Activated T-cell treated with anti-CD3 and anti-CD28 coated beads, Interleukin-2, amount 50 U/mL, for 4 hours (primary cell): Measurements from ENCODE around the gene STX3. TPM values are rescaled to one million over a fixed set of nuclear protein-coding genes. Genes with fewer than 3 reads are reported as not detected.

Source experiments
- ATAC-seq, 2 donors: fragments of 200-7000 bp; cut with Tn5 transposase; one replicate each; pipeline ENCODE4 v1.10.0; 2021
- DNase-seq: peaks from one replicate; pipeline ENCODE4 v3.0.0-alpha.2; 2020
- H3K27me3 Mint-ChIP-seq: one replicate; pipeline ENCODE4 v1.8.0; 2021; ENCODE audit warnings: low read depth, mixed read lengths
- H3K36me3 Mint-ChIP-seq: one replicate; pipeline ENCODE4 v1.8.0; 2022; ENCODE audit warnings: mixed read lengths; ENCODE audit not compliant: insufficient read depth
- H3K4me1 Mint-ChIP-seq: one replicate; pipeline ENCODE4 v1.8.0; 2021; ENCODE audit warnings: low read depth, mixed read lengths
- H3K4me3 Mint-ChIP-seq: one replicate; pipeline ENCODE4 v1.8.0; 2021; ENCODE audit warnings: mild to moderate bottlenecking, moderate library complexity, mixed read lengths
- H3K9me3 Mint-ChIP-seq: one replicate; pipeline ENCODE4 v1.8.0; 2021; ENCODE audit warnings: mixed read lengths
- total RNA-seq, 3 donors: library from RNA; stranded (reverse); gene quantifications; one replicate each; pipeline ENCODE4 v1.2.1, GENCODE V29; 2021

STX3 gene
- total RNA-seq, 3 donors from 2014 or later = 5.6 to 6.3 (median 5.6) TPM

- Mint-ChIP-seq H3K27me3 (peaks cover 21% of the 10 kb centered on the region), H3K36me3 (no peaks in the 10 kb centered on the region), H3K9me3 (no peaks in the 10 kb centered on the region), H3K4me1 (no peaks in the 10 kb centered on the region), H3K4me3 (no peak overlapping the region)
- no peak for ATAC-seq
- no peak for DNase-seq
Observed at GRCh38 chr11:59746111-59746510, 9.1 kb upstream of the STX3 start.

GRCh38 chr11:59753650-59754493 lies 1.3 kb upstream of the STX3 start:
- H3K4me1 Mint-ChIP-seq = peaks cover 23% of the 10 kb centered on the region
- H3K27me3 Mint-ChIP-seq = peaks cover 8% of the 10 kb centered on the region
- H3K36me3 Mint-ChIP-seq = no peaks in the 10 kb centered on the region
- ATAC-seq (peak; percentile 67 to 69), DNase-seq (peak; percentile 80)
- peak overlapping the region; percentile 90 for H3K4me3 Mint-ChIP-seq
- H3K9me3 Mint-ChIP-seq = no peaks in the 10 kb centered on the region

- peaks cover 2% of the 10 kb centered on the region for H3K27me3 Mint-ChIP-seq
Observed at GRCh38 chr11:59754494-59754858, 700 bp upstream of the STX3 start.

GRCh38 chr11:59755701-59756557 lies 753 bp downstream of the STX3 start:
- Mint-ChIP-seq H3K9me3 (no peaks in the 10 kb centered on the region), H3K27me3 (no peaks in the 10 kb centered on the region), H3K4me3 (peak overlapping the region; percentile 83), H3K4me1 (peaks cover 23% of the 10 kb centered on the region), H3K36me3 (no peaks in the 10 kb centered on the region)
- DNase-seq (peak; percentile 44), ATAC-seq (peak; percentile 41 to 46)

More at GRCh38 chr11:59754494-59754858, 700 bp upstream of the STX3 start:
- Mint-ChIP-seq H3K9me3 (no peaks in the 10 kb centered on the region), H3K4me3 (peak overlapping the region; percentile 90), H3K36me3 (no peaks in the 10 kb centered on the region), H3K4me1 (peaks cover 23% of the 10 kb centered on the region)
- DNase-seq = no peak
- ATAC-seq = peak; percentile 25 to 33

GRCh38 chr11:59756558-59756840 lies 1.3 kb downstream of the STX3 start:
- Mint-ChIP-seq H3K27me3 (no peaks in the 10 kb centered on the region), H3K9me3 (no peaks in the 10 kb centered on the region), H3K36me3 (no peaks in the 10 kb centered on the region), H3K4me3 (peak overlapping the region; percentile 83), H3K4me1 (peaks cover 23% of the 10 kb centered on the region)
- DNase-seq = no peak
- no peak for ATAC-seq

- H3K36me3 Mint-ChIP-seq = no peaks in the 10 kb centered on the region
- peaks cover 23% of the 10 kb centered on the region for H3K4me1 Mint-ChIP-seq
- ATAC-seq = no peak
Observed at GRCh38 chr11:59756845-59757244, 1.7 kb downstream of the STX3 start.

GRCh38 chr11:59758401-59759037 lies 3.3 kb downstream of the STX3 start:
- H3K27me3 Mint-ChIP-seq = no peaks in the 10 kb centered on the region
- no peaks in the 10 kb centered on the region for H3K36me3 Mint-ChIP-seq
- H3K4me3 Mint-ChIP-seq = no peak overlapping the region
- DNase-seq = no peak
- H3K9me3 Mint-ChIP-seq = no peaks in the 10 kb centered on the region
- ATAC-seq = no peak
- H3K4me1 Mint-ChIP-seq = peaks cover 23% of the 10 kb centered on the region

More at GRCh38 chr11:59756845-59757244, 1.7 kb downstream of the STX3 start:
- Mint-ChIP-seq H3K27me3 (no peaks in the 10 kb centered on the region), H3K9me3 (no peaks in the 10 kb centered on the region), H3K4me3 (peak overlapping the region; percentile 83)
- DNase-seq = no peak

GRCh38 chr11:59759900-59760299 lies 4.7 kb downstream of the STX3 start:
- Mint-ChIP-seq H3K36me3 (no peaks in the 10 kb centered on the region), H3K4me3 (no peak overlapping the region), H3K4me1 (peaks cover 18% of the 10 kb centered on the region), H3K27me3 (no peaks in the 10 kb centered on the region), H3K9me3 (no peaks in the 10 kb centered on the region)
- no peak for ATAC-seq
- no peak for DNase-seq

- Mint-ChIP-seq H3K27me3 (no peaks in the 10 kb centered on the region), H3K36me3 (no peaks in the 10 kb centered on the region), H3K4me1 (peaks cover 23% of the 10 kb centered on the region), H3K9me3 (no peaks in the 10 kb centered on the region), H3K4me3 (no peak overlapping the region)
- no peak for ATAC-seq
- DNase-seq = no peak
Observed at GRCh38 chr11:59760771-59761170, 5.6 kb downstream of the STX3 start.

- H3K9me3 Mint-ChIP-seq = no peaks in the 10 kb centered on the region
- DNase-seq = no peak
- no peak overlapping the region for H3K4me3 Mint-ChIP-seq
Observed at GRCh38 chr11:59761993-59762392, 6.8 kb downstream of the STX3 start.

GRCh38 chr11:59765068-59765735 lies 10.0 kb downstream of the STX3 start:
- Mint-ChIP-seq H3K9me3 (no peaks in the 10 kb centered on the region), H3K4me1 (peaks cover 12% of the 10 kb centered on the region), H3K4me3 (no peak overlapping the region), H3K27me3 (no peaks in the 10 kb centered on the region), H3K36me3 (no peaks in the 10 kb centered on the region)
- ATAC-seq = no peak
- no peak for DNase-seq

More at GRCh38 chr11:59761993-59762392, 6.8 kb downstream of the STX3 start:
- Mint-ChIP-seq H3K27me3 (no peaks in the 10 kb centered on the region), H3K4me1 (peaks cover 16% of the 10 kb centered on the region), H3K36me3 (no peaks in the 10 kb centered on the region)
- ATAC-seq = no peak

GRCh38 chr11:59766542-59767224 lies 11.5 kb downstream of the STX3 start:
- Mint-ChIP-seq H3K9me3 (no peaks in the 10 kb centered on the region), H3K36me3 (no peaks in the 10 kb centered on the region), H3K4me3 (peak overlapping the region; percentile 1), H3K4me1 (peaks cover 16% of the 10 kb centered on the region), H3K27me3 (no peaks in the 10 kb centered on the region)
- ATAC-seq (peak in 1 of 2 donors; percentile 18), DNase-seq (no peak)

GRCh38 chr11:59767225-59767611 lies 12.0 kb downstream of the STX3 start:
- Mint-ChIP-seq H3K4me1 (peaks cover 22% of the 10 kb centered on the region), H3K36me3 (no peaks in the 10 kb centered on the region), H3K9me3 (no peaks in the 10 kb centered on the region), H3K27me3 (no peaks in the 10 kb centered on the region), H3K4me3 (peak overlapping the region; percentile 1)
- no peak for DNase-seq
- peak; percentile 30 to 32 for ATAC-seq
